ENCODE results near the gene ADPRHL1.
"Not testable (repeated sequence)": the region's sequence is repeated elsewhere in the genome, so short reads cannot be mapped to it uniquely, and the experiment has no call there.

Gene ADPRHL1

DNA sequence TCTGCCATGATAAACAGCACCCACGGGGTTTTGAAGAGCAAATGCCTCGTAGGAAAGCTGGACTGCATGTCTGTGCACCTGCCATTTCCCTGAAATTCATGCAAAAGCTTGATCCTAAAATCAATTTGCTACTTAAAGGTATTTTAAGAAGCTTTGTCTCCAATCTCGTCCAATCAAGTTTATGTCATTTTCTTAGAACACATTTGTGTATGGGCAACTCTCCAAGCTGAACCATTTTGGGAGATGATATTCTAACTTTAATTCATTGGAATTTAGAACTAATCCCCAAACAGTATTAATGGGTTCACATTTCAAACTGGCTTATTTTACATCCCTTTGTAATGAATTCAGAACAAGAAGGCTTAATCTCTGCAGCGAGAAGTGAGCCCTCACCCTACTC is 822 bp downstream of the ADPRHL1 start:
- no peak for DNase-seq

DNA sequence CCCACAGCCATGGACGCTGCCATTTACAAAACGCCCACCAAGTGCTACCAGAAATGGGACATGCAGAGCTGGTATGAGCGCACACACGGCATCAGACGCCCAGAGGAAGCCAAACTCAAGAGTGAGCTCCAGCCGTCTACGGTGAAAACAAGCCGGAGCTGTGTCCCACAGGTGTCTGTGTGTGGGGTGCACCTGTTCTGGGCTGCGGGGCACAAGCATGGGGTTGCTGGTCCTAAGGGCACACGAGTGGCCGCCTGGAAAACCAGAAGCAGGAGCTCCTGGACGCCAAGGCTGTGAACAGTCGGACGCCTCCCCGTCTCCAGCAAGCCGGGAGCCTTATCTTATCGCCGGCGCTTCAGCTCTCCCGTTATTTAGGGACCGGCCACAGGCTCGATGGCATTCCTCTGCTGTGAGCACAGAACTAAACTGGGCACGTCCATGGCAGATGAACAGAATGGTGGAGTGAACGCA is 1.3 kb downstream of the ADPRHL1 start:
- no peak for DNase-seq

DNA sequence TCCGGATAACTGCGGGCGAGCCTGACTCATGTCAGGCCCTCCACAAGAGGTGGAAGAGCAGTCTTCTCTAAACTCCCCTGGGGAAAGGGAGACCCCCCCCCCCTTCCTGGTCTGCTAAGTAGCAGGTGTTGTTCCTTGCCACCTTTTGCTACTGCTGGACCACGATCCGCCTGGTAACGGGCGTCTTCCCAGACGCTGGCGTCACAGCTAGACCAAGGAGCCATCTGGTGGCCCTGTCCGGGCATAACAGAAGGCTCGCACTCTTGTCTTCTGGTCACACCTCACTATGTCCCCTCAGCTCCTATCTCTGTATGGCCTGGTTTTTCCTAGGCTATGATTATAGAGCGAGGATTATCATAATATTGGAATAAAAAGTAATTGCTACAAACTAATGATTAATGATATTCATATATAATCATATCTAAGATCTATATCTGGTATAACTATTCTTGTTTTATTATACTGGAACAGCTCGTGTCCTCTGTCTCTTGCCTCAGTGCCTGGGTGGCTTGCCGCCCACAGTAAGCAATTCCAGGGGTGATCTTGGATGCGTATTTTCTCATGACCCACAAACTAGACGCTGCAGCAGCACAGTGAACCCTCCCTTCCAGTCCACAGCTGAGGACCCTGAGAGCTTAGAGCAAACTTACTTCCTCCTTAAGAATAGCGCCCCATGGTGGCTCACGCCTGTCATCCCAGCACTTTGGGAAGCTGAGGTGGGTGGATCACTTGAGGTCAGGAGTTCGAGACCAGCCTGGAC is 2.2 kb downstream of the ADPRHL1 start:
- not testable (repeated sequence) for DNase-seq

DNA sequence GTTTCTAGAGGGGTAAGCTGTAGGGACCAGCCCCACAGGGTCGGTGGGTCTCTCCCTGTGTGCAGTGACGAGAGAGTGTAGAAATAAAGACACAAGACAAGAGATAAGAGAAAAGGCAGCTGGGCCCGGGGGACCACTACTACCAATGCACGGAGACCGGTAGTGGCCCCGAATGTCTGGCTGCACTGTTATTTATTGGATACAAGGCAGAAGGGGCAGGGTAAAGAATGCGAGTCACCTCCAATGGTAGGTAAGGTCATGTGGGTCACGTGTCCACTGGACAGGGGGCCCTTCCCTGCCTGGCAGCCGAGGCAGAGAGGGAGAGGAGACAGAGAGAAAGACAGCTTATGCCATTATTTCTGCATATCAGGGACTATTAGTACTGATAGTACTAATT is 2.9 kb downstream of the ADPRHL1 start:
- DNase-seq, result not testable (repeated sequence)

DNA sequence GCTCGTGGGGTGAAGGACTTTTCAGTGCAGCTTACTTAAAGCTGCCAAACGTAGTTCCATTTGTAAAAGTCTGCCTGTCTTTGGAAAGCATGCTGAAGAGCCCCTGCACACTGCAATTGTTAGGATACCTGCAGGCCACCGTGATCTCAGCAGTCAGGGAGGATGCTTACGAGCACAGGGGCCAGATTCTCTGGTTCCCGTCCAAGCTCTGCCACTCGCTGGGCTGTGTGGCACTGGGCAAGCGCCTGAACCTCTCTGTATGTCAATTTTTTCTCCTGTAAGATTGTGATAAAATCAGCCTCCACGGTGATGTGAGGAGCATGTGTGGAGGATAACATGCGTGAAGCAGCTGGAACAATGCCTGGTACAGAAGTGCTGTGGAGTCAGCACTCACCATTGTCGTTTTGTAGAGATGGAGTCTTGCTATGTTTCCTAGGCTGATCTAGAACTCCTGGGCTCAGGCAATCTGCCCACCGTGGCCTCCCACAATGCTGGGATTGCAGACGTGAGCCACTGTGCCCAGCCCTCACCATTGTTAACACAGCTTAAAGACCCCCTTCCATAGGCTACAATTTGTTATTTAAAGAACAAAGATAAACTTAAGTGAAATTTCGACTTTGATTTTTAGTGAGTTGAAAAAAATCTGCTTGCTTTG is 3.5 kb downstream of the ADPRHL1 start:
- no peak for DNase-seq

DNA sequence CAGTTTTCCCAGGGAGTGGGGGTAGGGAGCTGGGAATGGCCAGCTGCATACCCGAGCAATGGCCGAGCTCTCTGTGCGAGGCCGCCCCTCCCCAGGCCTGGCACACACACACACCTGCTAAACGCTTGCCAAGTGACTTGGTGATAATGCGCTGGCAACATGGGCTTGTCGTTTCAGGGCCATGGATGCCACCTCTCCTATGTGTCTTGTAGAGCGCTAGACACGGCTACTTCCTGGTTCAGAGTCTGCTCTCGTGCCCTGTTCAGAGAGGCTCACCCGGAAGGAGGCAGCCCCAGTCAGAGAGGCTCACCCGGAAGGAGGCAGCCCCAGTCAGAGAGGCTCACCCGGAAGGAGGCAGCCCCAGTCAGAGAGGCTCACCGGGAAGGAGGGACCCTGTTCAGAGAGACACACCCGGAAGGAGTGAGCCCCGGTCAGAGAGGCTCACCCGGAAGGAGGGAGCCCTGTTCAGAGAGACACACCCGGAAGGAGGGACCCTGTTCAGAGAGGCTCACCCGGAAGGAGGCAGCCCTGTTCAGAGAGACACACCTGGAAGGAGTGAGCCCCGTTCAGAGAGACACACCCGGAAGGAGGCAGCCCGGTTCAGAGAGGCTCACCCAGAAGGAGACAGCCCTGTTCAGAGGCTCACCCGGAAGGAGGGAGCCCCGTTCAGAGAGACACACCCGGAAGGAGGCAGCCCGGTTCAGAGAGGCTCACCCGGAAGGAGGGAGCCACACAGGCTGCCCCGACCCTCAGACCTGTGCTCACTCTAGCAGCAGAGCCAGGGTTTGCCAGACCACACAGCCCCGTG is 4.2 kb downstream of the ADPRHL1 start:
- peak; percentile 45 for DNase-seq

DNA sequence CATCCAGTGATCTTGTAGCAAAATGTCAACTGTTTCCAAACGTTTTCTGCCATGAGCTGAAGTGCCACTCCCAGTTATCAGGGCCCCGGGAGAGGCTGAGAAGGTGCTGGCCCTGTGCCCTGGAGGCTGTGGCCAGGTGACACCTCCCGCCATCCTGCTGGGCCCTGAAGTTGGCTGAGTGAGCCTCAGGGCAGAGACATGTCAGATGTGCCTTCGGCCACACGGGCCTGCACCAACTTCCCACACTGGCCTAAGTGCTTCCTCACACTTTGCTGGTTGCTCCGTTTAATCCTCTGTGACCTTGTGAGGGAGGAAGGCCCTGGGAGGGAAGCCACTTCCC is 4.8 kb downstream of the ADPRHL1 start:
- DNase-seq, result no peak

DNA sequence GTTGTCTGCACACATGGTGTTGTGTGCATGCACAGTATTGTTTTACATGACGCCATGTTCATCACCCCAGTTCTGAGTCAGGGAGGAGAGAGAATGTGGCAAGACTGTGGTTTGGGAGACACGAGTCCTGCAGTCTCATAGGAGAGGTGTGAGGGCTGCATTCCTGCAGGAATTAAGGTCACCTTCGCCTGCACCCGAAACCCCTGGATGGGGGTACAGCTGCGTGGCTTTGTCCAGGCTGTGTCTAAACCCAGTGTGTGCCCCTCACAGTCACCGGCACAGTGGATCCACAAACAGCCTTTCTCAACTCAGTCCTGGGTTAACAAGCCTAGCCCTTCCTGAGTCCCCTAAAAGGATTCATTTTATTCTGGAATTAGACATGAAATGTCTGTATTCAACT is 5.7 kb downstream of the ADPRHL1 start:
- DNase-seq, result no peak

DNA sequence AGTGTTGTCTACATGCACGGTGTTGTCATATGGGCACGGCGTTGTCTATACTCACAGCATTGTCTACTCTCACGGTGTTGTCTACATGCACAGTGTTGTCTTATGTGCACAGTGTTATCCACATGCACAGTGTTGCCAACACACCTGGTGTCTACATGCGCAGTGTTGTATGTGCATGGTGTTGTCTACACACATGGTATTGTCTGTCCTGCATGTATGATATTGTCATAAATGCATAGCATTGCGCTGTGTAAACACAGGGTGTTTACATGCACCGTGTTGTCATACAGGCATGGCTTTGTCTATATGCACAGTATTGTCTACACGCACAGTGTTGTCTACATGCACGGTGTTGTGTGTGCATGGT is 6.8 kb downstream of the ADPRHL1 start:
- no peak for DNase-seq

DNA sequence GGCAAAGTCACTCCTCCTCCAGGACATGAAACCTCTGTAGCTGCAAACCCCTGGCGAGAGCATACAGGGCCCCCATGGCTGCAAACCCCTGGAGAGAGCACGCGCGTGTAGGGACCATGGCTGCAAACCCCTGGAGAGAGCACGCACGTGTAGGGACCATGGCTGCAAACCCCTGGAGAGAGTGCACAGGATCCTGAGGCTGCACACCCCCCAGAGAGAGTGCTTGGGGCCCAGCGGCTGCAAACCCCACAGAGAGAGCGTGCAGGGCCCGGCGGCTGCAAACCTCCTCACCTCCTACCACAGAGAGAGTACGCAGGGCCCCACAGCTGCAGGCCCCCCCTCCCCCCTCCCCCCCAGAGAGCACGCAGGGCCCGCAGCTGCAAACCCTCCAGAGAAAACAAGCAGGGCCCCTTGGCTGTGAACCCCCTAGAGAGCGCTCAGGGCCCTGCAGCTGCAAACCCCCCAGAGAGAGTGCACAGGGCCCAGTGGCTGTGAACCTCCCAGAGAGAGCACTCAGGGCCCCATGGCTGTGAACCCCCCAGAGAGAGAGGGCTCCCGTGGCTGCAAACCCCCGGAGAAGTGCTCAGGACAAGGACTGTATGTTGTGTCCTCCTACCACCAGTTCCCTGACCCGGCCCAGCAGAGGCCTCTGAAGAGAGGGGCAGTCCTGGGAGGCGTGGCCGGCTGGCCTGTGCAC is 7.3 kb downstream of the ADPRHL1 start:
- no peak for DNase-seq

DNA sequence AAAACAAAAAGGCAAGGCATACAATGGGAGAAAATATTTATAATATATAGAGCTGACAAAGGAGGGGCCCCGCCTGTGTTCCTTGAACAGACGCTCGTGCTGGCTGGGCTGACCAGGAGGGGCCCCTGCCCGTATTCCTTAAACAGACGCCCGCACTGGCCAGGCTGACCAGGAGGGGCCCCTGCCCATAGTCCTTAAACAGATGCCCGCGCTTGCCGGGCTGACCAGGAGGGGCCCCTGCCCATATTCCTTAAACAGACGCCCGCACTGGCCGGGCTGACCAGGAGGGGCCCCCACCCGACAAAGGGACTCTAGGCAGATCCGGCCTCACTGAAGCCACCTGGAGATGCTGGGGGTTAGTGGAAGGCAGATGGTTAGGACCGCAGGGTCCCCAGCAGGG is 9.3 kb downstream of the ADPRHL1 start:
- no peak for DNase-seq

DNA sequence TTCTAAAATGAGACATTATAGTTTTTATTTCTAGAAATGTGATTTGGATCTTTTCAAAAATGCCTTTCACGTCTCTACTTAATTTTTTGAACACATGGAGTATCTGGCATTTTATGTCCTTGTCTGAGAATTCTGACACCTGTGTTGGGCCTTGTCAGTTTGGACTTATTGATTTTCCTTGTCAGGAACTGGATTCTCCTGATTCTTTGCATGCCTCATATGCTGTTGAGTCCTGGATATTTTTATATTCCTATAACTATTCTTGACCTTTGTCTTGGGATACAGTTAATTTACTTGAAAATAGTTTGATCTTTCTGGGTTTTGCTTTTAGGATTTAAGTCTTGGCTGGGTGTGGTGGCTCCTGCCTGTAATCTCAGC is 10.3 kb downstream of the ADPRHL1 start:
- no peak for DNase-seq

DNA sequence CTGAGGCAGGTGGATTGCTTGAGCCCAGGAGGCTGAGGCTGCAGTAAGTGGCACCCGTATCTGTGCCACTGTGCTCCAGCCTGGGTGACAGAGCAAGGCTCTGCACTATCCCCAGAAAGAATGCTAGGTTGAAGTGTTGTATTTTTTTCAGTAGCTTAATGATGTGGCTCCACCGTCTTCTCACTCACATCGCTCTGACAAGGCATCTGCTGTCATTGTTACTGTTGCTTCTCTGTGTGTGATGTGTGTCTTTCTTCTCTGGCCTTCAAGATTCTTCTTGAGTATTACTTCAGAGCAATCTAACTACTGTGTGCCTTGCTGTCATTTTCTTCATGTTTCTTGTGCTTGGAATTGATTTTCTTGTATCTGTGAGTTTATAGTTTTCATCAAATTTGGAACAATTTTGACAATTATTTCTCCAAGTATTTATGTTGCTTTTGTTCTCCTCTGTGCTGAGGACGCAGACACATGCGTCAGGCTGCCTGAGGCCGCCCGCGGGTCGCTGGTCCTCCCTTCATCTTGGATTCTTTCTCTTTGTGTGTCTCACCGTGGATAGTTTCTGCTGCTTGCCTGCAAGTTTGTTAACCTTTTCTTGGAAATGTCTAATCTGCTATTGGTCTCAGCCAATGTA is 10.8 kb downstream of the ADPRHL1 start:
- no peak for DNase-seq

DNA sequence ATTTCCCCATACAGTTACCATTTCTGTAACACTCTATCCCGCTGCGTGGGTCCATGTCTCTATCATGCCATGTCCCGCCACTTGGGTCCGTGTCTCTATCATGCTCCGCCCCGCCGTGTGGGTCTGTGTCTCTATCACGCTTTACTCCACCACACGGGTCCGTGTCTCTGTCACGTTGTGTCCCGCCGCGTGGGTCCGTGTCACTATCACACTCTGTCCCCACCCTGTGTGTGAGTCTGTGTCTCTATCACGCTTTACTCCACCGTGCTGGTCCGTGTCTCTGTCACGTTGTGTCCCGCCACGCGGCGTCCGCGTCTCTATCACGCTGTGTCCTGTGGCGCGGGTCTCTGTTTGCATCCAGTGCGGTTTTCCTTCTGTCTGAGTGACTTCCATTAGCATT is 11.6 kb downstream of the ADPRHL1 start:
- DNase-seq, result no peak

DNA sequence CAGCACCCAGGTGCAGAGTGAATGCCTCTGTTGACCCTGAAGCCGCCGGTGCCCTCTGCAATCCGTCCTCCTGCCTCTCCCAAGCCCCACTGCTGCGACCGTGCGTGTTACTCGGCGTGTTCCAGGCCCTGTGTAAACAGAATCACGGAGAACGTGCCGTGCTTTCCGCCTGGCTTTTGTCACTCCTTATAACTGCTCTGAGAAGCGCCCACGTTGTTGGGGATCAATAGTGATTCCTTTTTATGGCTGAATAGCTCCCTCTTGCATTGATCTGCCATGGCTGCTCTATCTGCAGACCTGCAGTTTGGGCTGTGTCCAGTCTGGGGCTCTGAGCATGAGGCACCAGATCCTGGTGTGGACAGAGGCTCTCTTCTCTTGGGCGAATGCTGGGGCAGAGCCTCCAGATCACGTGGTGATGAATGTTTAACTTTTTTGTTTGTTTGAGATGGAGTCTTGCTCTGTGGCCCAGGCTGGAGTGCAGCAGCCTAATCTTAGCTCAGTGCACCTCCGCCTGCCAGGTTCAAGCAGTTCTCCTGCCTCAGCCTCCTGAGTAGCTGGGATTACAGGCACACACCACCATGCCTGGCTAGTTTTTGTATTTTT is 15.8 kb downstream of the ADPRHL1 start:
- no peak for DNase-seq

DNA sequence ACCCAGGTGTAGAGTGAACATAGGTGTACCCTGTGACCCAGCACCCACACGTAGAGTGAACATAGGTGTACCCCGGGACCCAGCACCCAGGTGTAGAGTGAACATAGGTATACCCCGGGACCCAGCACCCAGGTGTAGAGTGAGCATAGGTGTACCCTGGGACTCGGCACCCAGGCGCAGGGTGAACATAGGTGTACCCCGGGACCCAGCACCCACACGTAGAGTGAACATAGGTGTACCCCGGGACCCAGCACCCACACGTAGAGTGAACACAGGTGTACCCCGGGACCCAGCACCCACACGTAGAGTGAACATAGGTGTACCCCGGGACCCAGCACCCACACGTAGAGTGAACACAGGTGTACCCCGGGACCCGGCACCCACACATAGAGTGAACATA is 16.4 kb downstream of the ADPRHL1 start:
- not testable (repeated sequence) for DNase-seq

DNA sequence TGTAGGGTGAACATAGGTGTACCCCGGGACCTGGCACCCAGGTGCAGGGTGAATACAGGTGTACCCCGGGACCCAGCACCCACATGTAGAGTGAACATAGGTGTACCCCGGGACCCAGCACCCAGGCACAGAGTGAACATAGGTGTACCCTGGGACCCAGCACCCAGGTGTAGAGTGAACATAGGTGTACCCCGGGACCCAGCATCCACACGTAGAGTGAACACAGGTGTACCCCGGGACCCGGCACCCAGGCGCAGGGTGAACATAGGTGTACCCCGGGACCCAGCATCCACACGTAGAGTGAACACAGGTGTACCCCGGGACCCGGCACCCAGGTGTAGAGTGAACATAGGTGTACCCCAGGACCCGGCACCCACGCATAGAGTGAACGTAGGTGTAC is 17.4 kb downstream of the ADPRHL1 start:
- not testable (repeated sequence) for DNase-seq

DNA sequence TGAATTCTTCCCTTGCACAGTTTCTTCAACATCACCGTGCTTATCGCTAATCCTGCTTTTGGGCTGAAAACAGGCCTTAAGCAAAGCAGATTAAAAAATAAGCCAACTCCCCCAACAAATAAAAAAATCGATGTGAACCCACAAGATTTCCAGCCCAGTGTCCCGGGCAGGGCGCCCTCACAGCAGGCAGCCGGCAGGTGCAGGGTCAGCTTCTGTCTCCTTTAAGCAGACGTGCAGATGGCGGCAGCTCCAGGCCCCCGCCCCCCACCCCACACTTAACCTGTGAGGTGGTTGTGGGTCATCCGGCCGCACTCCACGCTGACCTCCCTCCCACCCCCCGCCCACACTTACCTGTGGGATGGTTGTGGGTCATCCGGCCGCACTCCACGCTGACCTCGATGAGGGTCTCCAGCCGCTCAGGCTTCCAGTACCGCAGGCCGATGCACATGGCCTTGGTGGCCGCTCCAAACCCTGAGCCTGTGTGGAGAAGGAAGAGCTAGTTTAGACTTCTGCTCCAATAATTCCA is 19.8 kb downstream of the ADPRHL1 start:
- no peak for DNase-seq

DNA sequence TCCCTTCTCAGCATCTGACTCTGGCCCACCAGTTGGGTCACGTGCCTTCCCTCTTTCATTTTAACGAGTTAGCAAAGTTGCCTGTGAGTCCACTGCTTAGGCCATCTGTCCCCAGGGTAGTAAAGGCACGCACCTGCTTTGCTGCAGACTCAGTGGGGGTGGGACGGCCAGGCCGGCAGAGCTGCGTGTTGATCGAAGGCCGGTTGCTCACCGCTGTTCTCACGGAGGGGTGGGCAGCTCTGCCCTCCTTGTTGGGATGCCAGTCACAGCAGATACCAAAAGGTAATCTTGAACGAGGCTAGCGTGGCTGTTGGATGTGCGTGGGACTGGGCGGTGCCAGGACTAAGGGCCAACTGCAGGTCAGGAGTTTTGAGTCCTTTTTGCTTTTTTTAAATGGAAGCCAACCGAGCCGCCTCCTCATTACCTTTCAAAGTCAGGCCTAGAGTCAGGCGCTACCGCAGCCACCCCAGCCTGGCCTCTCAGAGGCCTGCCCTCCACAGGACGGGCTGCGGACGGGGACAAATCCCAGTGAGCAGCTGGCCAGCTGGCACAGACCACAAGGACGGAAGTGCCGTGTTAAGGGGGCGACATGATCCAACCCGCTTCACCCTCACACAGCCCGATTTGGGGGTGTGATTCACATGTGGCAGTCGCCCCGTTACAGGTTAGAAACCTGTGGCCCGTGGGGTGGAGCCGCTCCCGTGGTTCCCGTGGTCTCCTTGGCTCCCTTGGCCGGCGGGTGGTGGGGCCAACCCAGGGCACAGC is 20.6 kb downstream of the ADPRHL1 start:
- no peak for DNase-seq

DNA sequence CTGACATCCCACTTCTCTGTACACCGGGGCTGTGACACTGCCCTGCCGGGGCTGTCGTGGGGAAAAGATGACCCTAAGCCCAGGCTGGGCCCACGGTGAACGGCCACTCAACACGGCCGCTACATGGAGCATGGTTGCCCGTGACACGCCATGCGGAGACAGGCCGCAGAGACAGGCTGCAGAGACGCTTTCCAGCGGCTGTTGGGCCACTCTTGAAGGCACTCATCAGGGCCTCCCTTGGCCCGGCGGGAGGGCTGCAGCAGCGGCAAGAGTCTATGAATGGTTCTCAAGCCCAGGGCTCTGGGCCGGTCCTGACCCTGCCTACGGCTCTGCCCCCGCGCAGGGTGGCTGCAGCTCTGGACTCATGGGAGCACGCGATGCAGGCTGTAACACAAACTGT is 22.1 kb downstream of the ADPRHL1 start:
- no peak for DNase-seq

DNA sequence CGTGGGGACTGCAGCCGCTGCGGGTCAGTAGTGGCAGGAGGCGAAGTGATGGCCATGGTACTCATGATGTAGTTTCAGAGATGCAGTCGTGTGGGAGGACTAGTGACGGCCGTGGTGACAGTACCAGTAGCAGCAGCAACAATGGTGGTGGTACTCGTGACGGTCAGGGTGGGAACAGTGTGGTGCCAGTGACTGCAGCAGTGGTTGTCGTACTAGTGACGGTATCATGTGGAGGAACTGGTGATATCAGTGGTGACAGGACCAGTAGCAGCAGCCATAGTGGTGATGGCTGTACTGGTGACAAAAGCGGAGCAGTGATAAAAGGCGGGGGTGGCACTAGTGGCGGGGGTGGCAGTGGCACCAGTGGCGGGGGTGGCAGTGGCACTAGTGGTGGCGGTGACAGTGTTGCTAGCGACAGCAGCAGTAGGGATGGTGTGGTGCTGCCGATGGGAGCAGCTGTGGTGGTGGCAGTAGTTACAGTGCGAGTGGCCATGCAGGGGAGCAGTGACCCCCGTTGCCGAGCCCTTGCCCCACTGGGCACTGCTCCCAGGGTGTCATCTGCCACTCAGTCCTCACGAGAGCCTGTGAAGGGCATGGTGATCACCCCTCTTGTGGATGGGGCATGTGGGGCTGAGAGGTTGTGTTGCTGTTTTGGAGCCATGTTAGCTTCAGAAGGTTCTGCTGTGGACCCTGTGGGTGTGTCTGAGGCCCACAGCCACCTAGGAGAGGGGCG is 22.7 kb downstream of the ADPRHL1 start:
- DNase-seq, result no peak
